Left ventricle myocardium inferior (tissue), 1 donor: ENCODE data around the gene GADL1. TPM values are rescaled to one million over a fixed set of nuclear protein-coding genes. Genes with fewer than 3 reads are reported as not detected.
A peak's percentile ranks its signal among the peaks of the same experiment; 100 is the strongest.

Experiments used
- DNase-seq: peaks from one replicate; pipeline ENCODE4 v3.0.0-alpha.2; 2020
- H3K27ac ChIP-seq: fragments of 200-600 bp; replicated peaks from 2 replicates; pipeline ENCODE4 v1.8.0; 2021
- H3K27me3 ChIP-seq: fragments of 200-600 bp; 2 replicates; pipeline ENCODE4 v1.8.0; 2021; ENCODE audit warnings: low read depth
- H3K36me3 ChIP-seq: fragments of 200-600 bp; 2 replicates; pipeline ENCODE4 v1.8.0; 2021
- H3K4me1 ChIP-seq: fragments of 200-600 bp; 2 replicates; pipeline ENCODE4 v1.8.0; 2021
- H3K4me3 ChIP-seq: fragments of 200-600 bp; 2 replicates; pipeline ENCODE4 v1.8.0; 2021; ENCODE audit warnings: mild to moderate bottlenecking, moderate library complexity
- H3K9me3 ChIP-seq: fragments of 200-600 bp; replicated peaks from 2 replicates; pipeline ENCODE4 v1.8.0; 2021
- intact Hi-C: fragments of 100-400 bp; cut with micrococcal nuclease; formaldehyde crosslinking; loops from one replicate; pipeline ENCODE4 v1.11.0; 2022
- total RNA-seq: library from RNA; stranded (reverse); fragmentation: NEBNext Ultra II Directional; extraction: Animal tissue kit (Norgen Biotek cat#: 25700); gene quantifications from one replicate; pipeline ENCODE4 v1.2.1, GENCODE V29; 2021
- TF ChIP-seq, protein P1 (sequence below): fragments of 200-600 bp; IDR thresholded peaks from 2 replicates; pipeline ENCODE4 v1.8.0; 2021; ENCODE audit warnings: antibody characterized with exemption, mild to moderate bottlenecking, borderline replicate concordance
- donor health status: DM: no; HTN: yes; CAD: no; lungs with severe emphysema.

The GADL1 gene
- total RNA-seq, 1 donor from 2014 or later: 0.11 TPM

GRCh38 chr3:30836141-30836540 is 58.3 kb downstream of the GADL1 start:
- H3K4me1 ChIP-seq: no peaks in the 10 kb centered on the region
- H3K27me3 ChIP-seq: no peaks in the 10 kb centered on the region
- H3K36me3 ChIP-seq: no peaks in the 10 kb centered on the region
- H3K4me3 ChIP-seq: no peak overlapping the region
- TF ChIP-seq, protein P1, sequence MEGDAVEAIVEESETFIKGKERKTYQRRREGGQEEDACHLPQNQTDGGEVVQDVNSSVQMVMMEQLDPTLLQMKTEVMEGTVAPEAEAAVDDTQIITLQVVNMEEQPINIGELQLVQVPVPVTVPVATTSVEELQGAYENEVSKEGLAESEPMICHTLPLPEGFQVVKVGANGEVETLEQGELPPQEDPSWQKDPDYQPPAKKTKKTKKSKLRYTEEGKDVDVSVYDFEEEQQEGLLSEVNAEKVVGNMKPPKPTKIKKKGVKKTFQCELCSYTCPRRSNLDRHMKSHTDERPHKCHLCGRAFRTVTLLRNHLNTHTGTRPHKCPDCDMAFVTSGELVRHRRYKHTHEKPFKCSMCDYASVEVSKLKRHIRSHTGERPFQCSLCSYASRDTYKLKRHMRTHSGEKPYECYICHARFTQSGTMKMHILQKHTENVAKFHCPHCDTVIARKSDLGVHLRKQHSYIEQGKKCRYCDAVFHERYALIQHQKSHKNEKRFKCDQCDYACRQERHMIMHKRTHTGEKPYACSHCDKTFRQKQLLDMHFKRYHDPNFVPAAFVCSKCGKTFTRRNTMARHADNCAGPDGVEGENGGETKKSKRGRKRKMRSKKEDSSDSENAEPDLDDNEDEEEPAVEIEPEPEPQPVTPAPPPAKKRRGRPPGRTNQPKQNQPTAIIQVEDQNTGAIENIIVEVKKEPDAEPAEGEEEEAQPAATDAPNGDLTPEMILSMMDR: no peak
- no peaks in the 10 kb centered on the region for H3K9me3 ChIP-seq
- DNase-seq: no peak
- intact Hi-C loops: no loop called here
- no peak overlapping the region for H3K27ac ChIP-seq

GRCh38 chr3:30835667-30836066 is 58.8 kb downstream of the GADL1 start:
- Histone ChIP-seq H3K4me3 (no peak overlapping the region), H3K36me3 (no peaks in the 10 kb centered on the region), H3K4me1 (no peaks in the 10 kb centered on the region), H3K27me3 (no peaks in the 10 kb centered on the region), H3K27ac (no peak overlapping the region), H3K9me3 (no peaks in the 10 kb centered on the region)
- TF ChIP-seq, protein P1: no peak
- intact Hi-C loops: no loop called here
- no peak for DNase-seq

DNA sequence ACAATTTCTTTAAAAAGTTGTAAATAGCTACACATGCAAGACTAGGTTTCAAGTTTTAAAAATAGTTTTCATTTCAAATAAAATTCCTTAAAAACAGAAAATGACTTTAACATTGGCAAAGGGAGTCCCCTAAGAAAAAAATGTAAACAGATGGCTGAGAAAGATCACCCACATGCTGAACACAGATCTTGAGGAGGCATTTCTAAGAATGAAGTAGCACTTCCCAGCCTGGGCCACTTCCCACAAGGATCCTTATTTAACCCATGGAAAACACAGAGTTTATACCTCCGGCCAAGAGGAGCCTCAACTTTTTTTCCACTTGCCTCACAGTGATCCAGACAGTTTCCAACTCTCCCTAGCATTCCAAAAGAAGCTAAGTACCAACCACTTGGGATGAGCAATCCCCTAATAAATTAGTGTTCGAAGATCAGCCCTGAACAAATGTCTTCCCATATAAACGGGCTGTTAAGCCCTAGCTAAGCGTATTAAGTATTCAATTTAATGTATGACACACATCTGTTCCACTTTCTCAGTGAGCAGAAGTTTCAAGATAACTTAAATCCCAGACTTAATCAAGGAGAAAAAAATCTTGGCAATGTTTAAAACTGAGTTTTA is 61.4 kb downstream of the GADL1 start:
- Histone ChIP-seq H3K4me1 (no peaks in the 10 kb centered on the region), H3K27ac (no peak overlapping the region), H3K4me3 (no peak overlapping the region), H3K36me3 (no peaks in the 10 kb centered on the region), H3K9me3 (no peaks in the 10 kb centered on the region), H3K27me3 (no peaks in the 10 kb centered on the region)
- intact Hi-C loops: no loop called here
- no peak for DNase-seq
- TF ChIP-seq, protein P1: no peak

GRCh38 chr3:30827080-30827479 is 67.4 kb downstream of the GADL1 start:
- H3K27me3 ChIP-seq: no peaks in the 10 kb centered on the region
- no peaks in the 10 kb centered on the region for H3K36me3 ChIP-seq
- no peak overlapping the region for H3K4me3 ChIP-seq
- H3K4me1 ChIP-seq: peaks cover 26% of the 10 kb centered on the region
- H3K9me3 ChIP-seq: no peaks in the 10 kb centered on the region
- H3K27ac ChIP-seq: peak overlapping the region; percentile 55
- intact Hi-C loops: no loop called here
- DNase-seq: no peak
- TF ChIP-seq, protein P1: no peak

- H3K4me3 ChIP-seq: no peak overlapping the region
- TF ChIP-seq, protein P1: no peak
- H3K4me1 ChIP-seq: peaks cover 26% of the 10 kb centered on the region
- intact Hi-C loops: no loop called here
- no peaks in the 10 kb centered on the region for H3K27me3 ChIP-seq
- H3K27ac ChIP-seq: peak overlapping the region; percentile 55
- DNase-seq: no peak
- H3K36me3 ChIP-seq: no peaks in the 10 kb centered on the region
- H3K9me3 ChIP-seq: no peaks in the 10 kb centered on the region
These were observed 67.9 kb downstream of the GADL1 start for GRCh38 chr3:30826531-30826942.
